HepG2 (cell line): ENCODE data around the gene DQX1. TPM values are rescaled to one million over a fixed set of nuclear protein-coding genes. Genes with fewer than 3 reads are reported as not detected.

Source experiments
- ATAC-seq: fragments of 200-7000 bp; cut with Tn5 transposase; 3 replicates; pipeline ENCODE4 v1.9.1; 2020; ENCODE audit warnings: mild to moderate bottlenecking, moderate library complexity
- BruUV-seq: library from RNA; stranded (reverse); fragments of 400-500 nt; replicated peaks from 2 replicates; lab custom pipeline; 2021; lab: Mats Ljungman, UMichigan
- CTCF ChIA-PET: fragments of 300-600 bp; formaldehyde crosslinking; extraction: SDS; loops from one replicate; lab custom pipeline; 2021; ENCODE audit warnings: low total read pairs, inconsistent platforms, low intra/inter-chr PET ratio; lab: Yijun Ruan, JAX
- POLR2A ChIA-PET: fragments of 350-600 bp; sonication (Branson Sonifier 250); formaldehyde crosslinking; loops from one replicate; lab custom pipeline; 2020; ENCODE audit warnings: antibody characterized with exemption, inconsistent platforms; lab: Yijun Ruan, JAX
- DNase-seq: peaks from one replicate; pipeline ENCODE4 v3.0.0-alpha.2; 2015; ENCODE audit warnings: low spot score
- FAIRE-seq: peaks from 3 replicates; lab custom pipeline; 2011; peaks lifted over from hg19 to GRCh38; lab: Jason Lieb, UNC
- H2AFZ ChIP-seq: one replicate; pipeline ENCODE4 v1.6.1; 2011; ENCODE audit warnings: low read length, inconsistent platforms
- H3K27ac ChIP-seq: fragments of 300-600 bp; 3 replicates; pipeline ENCODE4 v1.8.0; 2011; ENCODE audit warnings: mixed run types, mild to moderate bottlenecking, mixed read lengths, low read length, inconsistent platforms; ENCODE audit not compliant: insufficient read depth; ENCODE audit errors: extremely low read length
- H3K27me3 ChIP-seq, 2 experiments: fragments of 200-600 bp in 1 of 2; 2 replicates in 1 of 2; 3 replicates in 1 of 2; pipeline versions ENCODE4 v1.6.0 to v1.8.0; 2011; ENCODE audit warnings: low read length in 2 of 2, mild to moderate bottlenecking in 2 of 2, moderate library complexity in 2 of 2, inconsistent platforms in 1 of 2; ENCODE audit not compliant: insufficient read depth in 2 of 2, control insufficient read depth in 1 of 2
- H3K36me3 ChIP-seq, 2 experiments: fragments of 200-600 bp in 1 of 2; replicated peaks in 1 of 2; 2 replicates in 1 of 2; 3 replicates in 1 of 2; pipeline versions ENCODE4 v1.5.1 to v1.8.0; 2011; ENCODE audit warnings: low read length in 2 of 2, inconsistent platforms in 1 of 2; ENCODE audit not compliant: insufficient read depth in 2 of 2, control insufficient read depth in 1 of 2
- H3K4me1 ChIP-seq: 2 replicates; pipeline ENCODE4 v1.5.1; 2012; ENCODE audit warnings: low read length, inconsistent platforms; ENCODE audit not compliant: insufficient read depth
- H3K4me2 ChIP-seq: 2 replicates; pipeline ENCODE4 v1.6.0; 2011; ENCODE audit warnings: low read depth, low read length, inconsistent platforms
- H3K4me3 ChIP-seq, 3 experiments: fragments of 200-600 bp in 1 of 3; sonication (generic), shearing (Covaris generic) in 1 of 3; replicated peaks in 1 of 3; 2 replicates each; pipeline ENCODE4 v1.5.1; 2011 to 2016; ENCODE audit warnings: low read length in 3 of 3, inconsistent platforms in 2 of 3, low read depth in 2 of 3, mild to moderate bottlenecking in 2 of 3, control low read depth in 1 of 3, mixed read lengths in 1 of 3; ENCODE audit not compliant: insufficient read depth in 1 of 3
- H3K79me2 ChIP-seq: one replicate; pipeline ENCODE4 v1.6.1; 2011; ENCODE audit warnings: low read length, inconsistent platforms; ENCODE audit not compliant: insufficient read depth
- H3K9ac ChIP-seq: 2 replicates; pipeline ENCODE4 v1.6.0; 2011; ENCODE audit warnings: mild to moderate bottlenecking, low read depth, low read length, inconsistent platforms; ENCODE audit not compliant: insufficient read depth
- H3K9me3 ChIP-seq: 2 replicates; pipeline ENCODE4 v1.5.1; 2012; ENCODE audit warnings: mild to moderate bottlenecking, low read length
- H4K20me1 ChIP-seq: 2 replicates; pipeline ENCODE4 v1.6.0; 2011; ENCODE audit warnings: inconsistent platforms, mild to moderate bottlenecking, low read length, moderate library complexity; ENCODE audit not compliant: insufficient read depth
- CBX2 ChIP-seq, 2 experiments: fragments of 200-600 bp in 1 of 2; sonication (generic); formaldehyde crosslinking in 1 of 2; IDR thresholded peaks; 2 replicates each; pipeline versions ENCODE4 v1.7.0 to v1.8.1; 2018 to 2022; ENCODE audit warnings: low read depth in 2 of 2, low read length in 1 of 2, mild to moderate bottlenecking in 1 of 2, missing genetic modification reagents in 1 of 2
- CCAR2 ChIP-seq: fragments of 200-400 bp; formaldehyde crosslinking; optimal IDR thresholded peaks from 2 replicates; pipeline ENCODE3; 2018; ENCODE audit warnings: low read depth, mild to moderate bottlenecking, low read length, moderate library complexity
- ESRRA ChIP-seq: sonication (generic); formaldehyde crosslinking; IDR thresholded peaks from 2 replicates; pipeline ENCODE4 v1.5.1; 2020; ENCODE audit warnings: mild to moderate bottlenecking, low read depth, missing genetic modification reagents
- HMGA1 ChIP-seq: sonication (generic); formaldehyde crosslinking; conservative IDR thresholded peaks from 2 replicates; pipeline ENCODE4 v1.4.0; 2020; ENCODE audit warnings: missing genetic modification reagents
- MTA1 ChIP-seq: sonication (generic); formaldehyde crosslinking; IDR thresholded peaks from 2 replicates; pipeline ENCODE4 v1.4.0; 2020; ENCODE audit warnings: missing genetic modification reagents, mild to moderate bottlenecking, borderline replicate concordance
- RBFOX2 ChIP-seq: fragments of 200-400 bp; formaldehyde crosslinking; IDR thresholded peaks from 2 replicates; pipeline ENCODE4 v1.6.1; 2017; ENCODE audit warnings: low read depth, mild to moderate bottlenecking, low read length
- REPIN1 ChIP-seq: sonication (generic); formaldehyde crosslinking; IDR thresholded peaks from 2 replicates; pipeline ENCODE4 v1.8.0; 2022; ENCODE audit warnings: missing genetic modification reagents, low read depth, mild to moderate bottlenecking, borderline replicate concordance
- ZBTB7B ChIP-seq: sonication (generic); formaldehyde crosslinking; IDR thresholded peaks from 2 replicates; pipeline ENCODE4 v1.4.0; 2020; ENCODE audit warnings: missing genetic modification reagents
- ZNF24 ChIP-seq: fragments of 450-650 bp; IDR thresholded peaks from 2 replicates; pipeline ENCODE4 v1.6.1; 2017; ENCODE audit warnings: antibody characterized with exemption, mild to moderate bottlenecking
- ZNF253 ChIP-seq: sonication (generic); formaldehyde crosslinking; IDR thresholded peaks from 2 replicates; pipeline ENCODE4 v1.8.0; 2022; ENCODE audit warnings: mild to moderate bottlenecking, missing genetic modification reagents, borderline replicate concordance
- ZNF660 ChIP-seq: sonication (generic); formaldehyde crosslinking; IDR thresholded peaks from 2 replicates; pipeline ENCODE4 v1.5.1; 2020; ENCODE audit warnings: mild to moderate bottlenecking, low read depth, missing genetic modification reagents, borderline replicate concordance
- WGBS: methylation state at CpG from one replicate; pipeline ENCODE4 v1.1.6; 2017; ENCODE audit warnings: low lambda C conversion rate; 5-methylcytosine and 5-hydroxymethylcytosine counted together
- in situ Hi-C: cut with HindIII; loops from 2 replicates; pipeline ENCODE4 v1.10.0; 2017; ENCODE audit warnings: low pct_unique_long_range_greater_than_20kb; ENCODE audit not compliant: extremely low pct_ligation_motif_present
- intact Hi-C: fragments of 100-400 bp; cut with micrococcal nuclease; formaldehyde crosslinking; loops from one replicate; pipeline ENCODE4 v1.10.0; 2022; ENCODE audit not compliant: unreplicated experiment
- polyA plus RNA-seq, 8 experiments: library from polyadenylated mRNA; depleted of rRNA in 3 of 8; stranded (reverse) in 7 of 8; unstranded in 1 of 8; fragments of >200 nt; fragmentation: Illumina TruSeq in 4 of 8; extraction: Trizol in 4 of 8; gene quantifications; 2 replicates each; pipeline versions ENCODE4 v1.2.1 to v1.2.3, GENCODE V29; 2011 to 2016; ENCODE audit warnings: low read depth in 4 of 8, missing spikeins in 1 of 8, mixed read lengths in 1 of 8; ENCODE audit not compliant: insufficient read depth in 1 of 8
- total RNA-seq, 5 experiments: library from RNA; depleted of rRNA; stranded (reverse); fragments of >200 nt; fragmentation: Illumina TruSeq; extraction: Trizol; gene quantifications; 2 replicates each; pipeline ENCODE4 v1.2.3, GENCODE V29; 2016; ENCODE audit warnings: low read depth in 1 of 5
- TF ChIP-seq, protein P1 (sequence below): sonication (generic); formaldehyde crosslinking; conservative IDR thresholded peaks from 2 replicates; pipeline ENCODE4 v1.5.0; 2020; ENCODE audit warnings: missing genetic modification reagents
- TF ChIP-seq, protein P2 (sequence below): sonication (generic); formaldehyde crosslinking; IDR thresholded peaks from 2 replicates; pipeline ENCODE4 v1.4.0; 2020; ENCODE audit warnings: mild to moderate bottlenecking, missing genetic modification reagents, borderline replicate concordance
- TF ChIP-seq, protein P3 (sequence below): sonication (generic); formaldehyde crosslinking; IDR thresholded peaks from 2 replicates; pipeline ENCODE4 v1.5.1; 2020; ENCODE audit warnings: mild to moderate bottlenecking, missing genetic modification reagents, moderate library complexity

The DQX1 gene
- total and polyA plus RNA-seq, 2 of the 13 experiments (the other 11 are each of a cell fraction or from before 2014, with no cell fraction given): 27.6 to 89.8 TPM

DNA sequence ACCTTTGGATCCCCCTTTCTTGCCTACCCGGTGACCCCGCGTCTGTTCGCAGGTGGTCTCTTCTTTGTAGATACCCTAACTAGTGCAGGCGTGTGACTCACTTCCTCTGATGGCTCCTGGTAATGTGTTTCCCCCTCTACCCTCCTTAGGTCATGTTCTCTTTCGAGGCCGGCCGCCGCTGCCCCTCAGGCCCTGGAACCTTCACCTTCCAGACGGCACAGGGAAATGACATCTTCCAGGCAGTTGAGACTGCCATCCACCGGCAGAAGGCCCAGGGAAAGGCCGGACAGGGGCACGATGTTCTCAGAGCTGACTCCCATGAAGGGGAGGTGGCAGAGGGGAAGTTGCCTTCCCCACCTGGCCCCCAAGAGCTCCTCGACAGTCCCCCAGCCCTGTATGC, 30.1 kb upstream of the DQX1 start:
- ATAC-seq (no peak), FAIRE-seq (no peak), DNase-seq (no peak)
- Histone ChIP-seq H3K27ac (no peak overlapping the region), H2AFZ (no peak overlapping the region), H3K4me1 (peaks cover 56% of the 10 kb centered on the region), H4K20me1 (no peaks in the 10 kb centered on the region), H3K27me3 (peaks cover 6 to 31% of the 10 kb centered on the region in 2 experiments; a peak in 4 of 5 replicates), H3K4me2 (no peak overlapping the region), H3K4me3 (no peak overlapping the region), H3K79me2 (no peaks in the 10 kb centered on the region), H3K9me3 (no peaks in the 10 kb centered on the region), H3K36me3 (no peaks in the 10 kb centered on the region), H3K9ac (no peak overlapping the region)
- in situ Hi-C loops: no loop called here
- ChIA-PET POLR2A (no interaction called here), CTCF (no interaction called here)
- no peak for TF ChIP-seq ZBTB7B (CRISPR knock-in tag)
- no peak for TF ChIP-seq CCAR2
- TF ChIP-seq HMGA1 (CRISPR knock-in tag): no peak
- 0 out of 2 replicates have a peak, but pooled peaks have one; percentile 41 for TF ChIP-seq MTA1 (CRISPR knock-in tag)
- no TSS peak for BruUV-seq
- intact Hi-C loops: no loop called here
- WGBS: 54% methylated on average over 14 of the region's 14 CpGs

DNA sequence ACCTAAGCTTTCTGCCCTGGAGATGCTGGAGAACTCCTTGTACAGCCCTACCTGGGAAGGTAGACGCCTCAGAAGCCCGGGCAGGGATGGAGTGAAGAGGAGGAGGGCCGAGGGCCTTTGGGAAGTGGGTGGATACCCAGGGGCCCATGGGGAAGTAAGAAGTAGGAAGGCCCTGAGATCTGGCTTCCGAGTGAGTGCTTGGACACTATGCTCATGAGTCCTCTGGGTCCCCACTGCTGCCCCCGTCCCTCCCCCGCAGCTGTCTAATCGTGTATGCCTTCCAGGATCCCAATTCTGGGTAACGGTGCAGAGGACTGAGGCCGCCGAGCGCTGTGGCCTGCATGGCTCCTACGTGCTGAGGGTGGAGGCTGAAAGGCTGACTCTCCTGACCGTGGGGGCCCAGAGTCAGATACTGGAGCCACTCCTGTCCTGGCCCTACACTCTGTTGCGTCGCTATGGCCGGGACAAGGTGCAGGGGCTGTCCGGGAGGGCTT, 29.6 kb upstream of the DQX1 start:
- Histone ChIP-seq H3K79me2 (no peaks in the 10 kb centered on the region), H3K27ac (no peak overlapping the region), H3K4me2 (no peak overlapping the region), H3K9me3 (no peaks in the 10 kb centered on the region), H4K20me1 (no peaks in the 10 kb centered on the region), H3K4me3 (no peak overlapping the region), H3K4me1 (peaks cover 59% of the 10 kb centered on the region), H3K27me3 (peaks cover 6 to 29% of the 10 kb centered on the region in 2 experiments; a peak in 3 of 5 replicates), H2AFZ (no peak overlapping the region), H3K36me3 (no peaks in the 10 kb centered on the region), H3K9ac (no peak overlapping the region)
- BruUV-seq: no TSS peak
- in situ Hi-C loops (no loop called here), intact Hi-C loops (no loop called here)
- no peak for FAIRE-seq
- CTCF ChIA-PET: no interaction called here
- no peak for DNase-seq
- POLR2A ChIA-PET: no interaction called here
- peak; percentile 7 for ATAC-seq
- WGBS: 46% methylated on average over 16 of the region's 17 CpGs
- no peak for TF ChIP-seq ZNF253 (CRISPR knock-in tag)
- TF ChIP-seq, protein P1, sequence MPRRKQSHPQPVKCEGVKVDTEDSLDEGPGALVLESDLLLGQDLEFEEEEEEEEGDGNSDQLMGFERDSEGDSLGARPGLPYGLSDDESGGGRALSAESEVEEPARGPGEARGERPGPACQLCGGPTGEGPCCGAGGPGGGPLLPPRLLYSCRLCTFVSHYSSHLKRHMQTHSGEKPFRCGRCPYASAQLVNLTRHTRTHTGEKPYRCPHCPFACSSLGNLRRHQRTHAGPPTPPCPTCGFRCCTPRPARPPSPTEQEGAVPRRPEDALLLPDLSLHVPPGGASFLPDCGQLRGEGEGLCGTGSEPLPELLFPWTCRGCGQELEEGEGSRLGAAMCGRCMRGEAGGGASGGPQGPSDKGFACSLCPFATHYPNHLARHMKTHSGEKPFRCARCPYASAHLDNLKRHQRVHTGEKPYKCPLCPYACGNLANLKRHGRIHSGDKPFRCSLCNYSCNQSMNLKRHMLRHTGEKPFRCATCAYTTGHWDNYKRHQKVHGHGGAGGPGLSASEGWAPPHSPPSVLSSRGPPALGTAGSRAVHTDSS (CRISPR knock-in tag): no peak
- no peak for TF ChIP-seq RBFOX2
- TF ChIP-seq CBX2 (IDR thresholded peaks at IDR 0.05; ENCODE audit: low read depth, low read length): no peak
- TF ChIP-seq CBX2 (CRISPR knock-in tag; IDR thresholded peaks at IDR 0.05; ENCODE audit: low read depth): no peak
- no peak for TF ChIP-seq REPIN1
- TF ChIP-seq ZNF660 (CRISPR knock-in tag): no peak
- no peak for TF ChIP-seq ESRRA (CRISPR knock-in tag)
- TF ChIP-seq, protein P2, sequence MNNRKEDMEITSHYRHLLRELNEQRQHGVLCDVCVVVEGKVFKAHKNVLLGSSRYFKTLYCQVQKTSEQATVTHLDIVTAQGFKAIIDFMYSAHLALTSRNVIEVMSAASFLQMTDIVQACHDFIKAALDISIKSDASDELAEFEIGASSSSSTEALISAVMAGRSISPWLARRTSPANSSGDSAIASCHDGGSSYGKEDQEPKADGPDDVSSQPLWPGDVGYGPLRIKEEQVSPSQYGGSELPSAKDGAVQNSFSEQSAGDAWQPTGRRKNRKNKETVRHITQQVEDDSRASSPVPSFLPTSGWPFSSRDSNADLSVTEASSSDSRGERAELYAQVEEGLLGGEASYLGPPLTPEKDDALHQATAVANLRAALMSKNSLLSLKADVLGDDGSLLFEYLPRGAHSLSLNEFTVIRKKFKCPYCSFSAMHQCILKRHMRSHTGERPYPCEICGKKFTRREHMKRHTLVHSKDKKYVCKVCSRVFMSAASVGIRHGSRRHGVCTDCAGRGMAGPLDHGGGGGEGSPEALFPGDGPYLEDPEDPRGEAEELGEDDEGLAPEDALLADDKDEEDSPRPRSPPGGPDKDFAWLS: no peak
- TF ChIP-seq, protein P3, sequence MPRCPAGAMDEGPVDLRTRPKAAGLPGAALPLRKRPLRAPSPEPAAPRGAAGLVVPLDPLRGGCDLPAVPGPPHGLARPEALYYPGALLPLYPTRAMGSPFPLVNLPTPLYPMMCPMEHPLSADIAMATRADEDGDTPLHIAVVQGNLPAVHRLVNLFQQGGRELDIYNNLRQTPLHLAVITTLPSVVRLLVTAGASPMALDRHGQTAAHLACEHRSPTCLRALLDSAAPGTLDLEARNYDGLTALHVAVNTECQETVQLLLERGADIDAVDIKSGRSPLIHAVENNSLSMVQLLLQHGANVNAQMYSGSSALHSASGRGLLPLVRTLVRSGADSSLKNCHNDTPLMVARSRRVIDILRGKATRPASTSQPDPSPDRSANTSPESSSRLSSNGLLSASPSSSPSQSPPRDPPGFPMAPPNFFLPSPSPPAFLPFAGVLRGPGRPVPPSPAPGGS (CRISPR knock-in tag): no peak
- no peak for TF ChIP-seq ZNF24
